Endodermal cell (in vitro differentiated cells): ENCODE measurements around the gene CDC16. TPM values are rescaled to one million over a fixed set of nuclear protein-coding genes. Genes with fewer than 3 reads are reported as not detected.

Source experiments
- DNase-seq: peaks from one replicate; pipeline ENCODE4 v3.0.0-alpha.2; 2017
- H3K27ac ChIP-seq: 2 replicates; pipeline ENCODE4 v1.5.1; 2013; ENCODE audit warnings: mild to moderate bottlenecking, low read depth, low read length, moderate library complexity
- H3K27me3 ChIP-seq: 2 replicates; pipeline ENCODE4 v1.6.1; 2013; ENCODE audit warnings: mild to moderate bottlenecking, low read length, moderate library complexity; ENCODE audit not compliant: insufficient read depth, control insufficient read depth, poor library complexity, severe bottlenecking
- H3K36me3 ChIP-seq: 2 replicates; pipeline ENCODE4 v1.7.0; 2013; ENCODE audit warnings: mild to moderate bottlenecking, low read length, moderate library complexity; ENCODE audit not compliant: control insufficient read depth, insufficient read depth
- H3K4me1 ChIP-seq: one replicate; pipeline ENCODE4 v1.7.0; 2013; ENCODE audit warnings: low read length; ENCODE audit not compliant: control insufficient read depth, insufficient read depth
- H3K4me3 ChIP-seq: 2 replicates; pipeline ENCODE4 v1.5.1; 2013; ENCODE audit warnings: mild to moderate bottlenecking, low read length, moderate library complexity
- H3K9ac ChIP-seq: 2 replicates; pipeline ENCODE4 v1.6.1; 2013; ENCODE audit warnings: mild to moderate bottlenecking, low read length, moderate library complexity; ENCODE audit not compliant: poor library complexity, severe bottlenecking; ENCODE audit errors: extremely low read depth
- H3K9me3 ChIP-seq: 2 replicates; pipeline ENCODE4 v1.6.1; 2013; ENCODE audit warnings: mild to moderate bottlenecking, low read length, moderate library complexity; ENCODE audit not compliant: control insufficient read depth
- H3K27ac Mint-ChIP-seq: 2 replicates; pipeline ENCODE4 v1.8.0; 2020; ENCODE audit warnings: mixed read lengths
- H3K27me3 Mint-ChIP-seq: 2 replicates; pipeline ENCODE4 v1.8.0; 2021; ENCODE audit warnings: mild to moderate bottlenecking, mixed read lengths; ENCODE audit not compliant: insufficient read depth
- H3K36me3 Mint-ChIP-seq: 2 replicates; pipeline ENCODE4 v1.8.0; 2020; ENCODE audit warnings: low read depth, mixed read lengths
- H3K4me1 Mint-ChIP-seq: 2 replicates; pipeline ENCODE4 v1.8.0; 2020; ENCODE audit warnings: mixed read lengths
- H3K4me3 Mint-ChIP-seq: 2 replicates; pipeline ENCODE4 v1.8.0; 2020; ENCODE audit warnings: mild to moderate bottlenecking, moderate library complexity, mixed read lengths
- H3K9me3 Mint-ChIP-seq: 2 replicates; pipeline ENCODE4 v1.8.0; 2020; ENCODE audit warnings: mild to moderate bottlenecking, mixed read lengths
- WGBS, 2 experiments: methylation state at CpG; one replicate each; pipeline versions ENCODE4 v1.1.5 to v1.1.7; 2013; ENCODE audit warnings: missing lambda C conversion rate in 2 of 2, mixed read lengths in 1 of 2; ENCODE audit not compliant: insufficient coverage in 1 of 2, insufficient read length in 1 of 2; 5-methylcytosine and 5-hydroxymethylcytosine counted together
- total RNA-seq, 2 donors: library from RNA; stranded (reverse); fragmentation: NEBNext Ultra II Directional in 1 of 2; extraction: Animal tissue kit (Norgen Biotek cat#: 25700) in 1 of 2; gene quantifications; 2 replicates in 1 of 2; 3 replicates in 1 of 2; pipeline ENCODE4 v1.2.1, GENCODE V29; 2021
- TF ChIP-seq, protein P1 (sequence below): fragments of 200-600 bp; sonication (generic); conservative IDR thresholded peaks from 2 replicates; pipeline ENCODE4 v1.5.0; 2021; ENCODE audit warnings: antibody characterized with exemption, mild to moderate bottlenecking

Gene CDC16
- total RNA-seq, 2 donors from 2014 or later = 89.7 to 90.8 TPM

DNA sequence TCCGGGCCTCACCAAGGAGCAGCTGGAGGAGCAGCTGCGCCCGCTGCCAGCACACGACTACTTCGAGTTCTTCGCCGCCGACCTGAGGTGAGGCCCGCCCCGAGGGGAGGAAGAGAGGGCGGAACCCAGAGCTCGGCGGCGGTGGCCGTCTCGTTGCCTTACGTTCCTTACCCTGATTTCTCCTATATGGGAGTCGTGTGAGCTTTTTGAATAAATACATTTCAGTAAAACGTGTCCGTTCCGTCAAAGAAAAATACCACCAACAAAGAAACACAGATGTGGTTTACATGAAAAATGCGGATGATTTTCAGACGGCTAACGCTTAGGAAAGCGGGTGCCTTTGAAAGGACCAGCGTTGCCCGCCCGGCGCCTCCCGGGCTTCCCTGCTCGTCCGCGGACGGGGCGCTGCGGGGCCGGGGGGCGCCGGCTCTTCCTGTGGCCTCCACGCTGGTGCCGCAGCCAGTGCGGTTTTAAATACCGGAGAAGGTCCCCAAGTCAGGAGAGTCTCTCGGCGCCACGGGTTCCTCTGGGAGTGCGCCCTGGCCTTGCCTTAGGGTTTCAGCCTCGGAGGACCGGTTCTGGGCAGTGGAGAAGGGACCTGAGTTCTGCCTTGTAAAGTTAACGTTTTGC lies 47.5 kb downstream of the CDC16 start:
- Histone ChIP-seq H3K4me3 (peak overlapping the region; percentile 99), H3K36me3 (peaks cover 38% of the 10 kb centered on the region), H3K9me3 (no peaks in the 10 kb centered on the region), H3K27ac (peak overlapping the region; percentile 91), H3K4me1 (peaks cover 16% of the 10 kb centered on the region), H3K9ac (peak overlapping the region; percentile 82), H3K27me3 (no peaks in the 10 kb centered on the region)
- peak; percentile 75 for DNase-seq
- 0% methylated on average over 8 to 50 of the region's 50 CpGs for WGBS, 2 experiments
- H3K27ac Mint-ChIP-seq = peak overlapping the region; percentile 96
- peak overlapping the region; percentile 80 for H3K4me3 Mint-ChIP-seq
- no peaks in the 10 kb centered on the region for H3K9me3 Mint-ChIP-seq
- H3K4me1 Mint-ChIP-seq = peaks cover 38% of the 10 kb centered on the region
- H3K27me3 Mint-ChIP-seq = no peaks in the 10 kb centered on the region
- TF ChIP-seq, protein P1, sequence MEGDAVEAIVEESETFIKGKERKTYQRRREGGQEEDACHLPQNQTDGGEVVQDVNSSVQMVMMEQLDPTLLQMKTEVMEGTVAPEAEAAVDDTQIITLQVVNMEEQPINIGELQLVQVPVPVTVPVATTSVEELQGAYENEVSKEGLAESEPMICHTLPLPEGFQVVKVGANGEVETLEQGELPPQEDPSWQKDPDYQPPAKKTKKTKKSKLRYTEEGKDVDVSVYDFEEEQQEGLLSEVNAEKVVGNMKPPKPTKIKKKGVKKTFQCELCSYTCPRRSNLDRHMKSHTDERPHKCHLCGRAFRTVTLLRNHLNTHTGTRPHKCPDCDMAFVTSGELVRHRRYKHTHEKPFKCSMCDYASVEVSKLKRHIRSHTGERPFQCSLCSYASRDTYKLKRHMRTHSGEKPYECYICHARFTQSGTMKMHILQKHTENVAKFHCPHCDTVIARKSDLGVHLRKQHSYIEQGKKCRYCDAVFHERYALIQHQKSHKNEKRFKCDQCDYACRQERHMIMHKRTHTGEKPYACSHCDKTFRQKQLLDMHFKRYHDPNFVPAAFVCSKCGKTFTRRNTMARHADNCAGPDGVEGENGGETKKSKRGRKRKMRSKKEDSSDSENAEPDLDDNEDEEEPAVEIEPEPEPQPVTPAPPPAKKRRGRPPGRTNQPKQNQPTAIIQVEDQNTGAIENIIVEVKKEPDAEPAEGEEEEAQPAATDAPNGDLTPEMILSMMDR = no peak
- peaks cover 43% of the 10 kb centered on the region for H3K36me3 Mint-ChIP-seq

GRCh38 chr13:114283576-114283975 lies 48.9 kb downstream of the CDC16 start:
- Mint-ChIP-seq H3K27me3 (no peaks in the 10 kb centered on the region), H3K4me1 (peaks cover 28% of the 10 kb centered on the region), H3K4me3 (peak overlapping the region; percentile 80), H3K9me3 (no peaks in the 10 kb centered on the region), H3K27ac (no peak overlapping the region), H3K36me3 (peaks cover 51% of the 10 kb centered on the region)
- Histone ChIP-seq H3K36me3 (peaks cover 50% of the 10 kb centered on the region), H3K27me3 (no peaks in the 10 kb centered on the region), H3K4me3 (peak overlapping the region; percentile 10), H3K27ac (no peak overlapping the region), H3K9me3 (no peaks in the 10 kb centered on the region), H3K4me1 (peaks cover 10% of the 10 kb centered on the region), H3K9ac (no peak overlapping the region)
- 75 to 86% methylated on average over 2 to 3 of the region's 3 CpGs for WGBS, 2 experiments
- DNase-seq = no peak
- TF ChIP-seq, protein P1 = no peak

- Mint-ChIP-seq H3K4me1 (peaks cover 18% of the 10 kb centered on the region), H3K27ac (no peak overlapping the region), H3K27me3 (no peaks in the 10 kb centered on the region), H3K4me3 (no peak overlapping the region), H3K9me3 (no peaks in the 10 kb centered on the region), H3K36me3 (peaks cover 62% of the 10 kb centered on the region)
- WGBS, 2 experiments = 94 to 96% methylated on average over 3 to 8 of the region's 8 CpGs
- no peak overlapping the region for H3K4me3 ChIP-seq
- H3K9ac ChIP-seq = no peak overlapping the region
- DNase-seq = no peak
- TF ChIP-seq, protein P1 = no peak
- H3K36me3 ChIP-seq = peaks cover 55% of the 10 kb centered on the region
- no peaks in the 10 kb centered on the region for H3K9me3 ChIP-seq
- no peaks in the 10 kb centered on the region for H3K27me3 ChIP-seq
- no peak overlapping the region for H3K27ac ChIP-seq
- H3K4me1 ChIP-seq = peaks cover 4% of the 10 kb centered on the region
Observed at GRCh38 chr13:114284680-114285079, 50.0 kb downstream of the CDC16 start.
